Measurements from ENCODE around the gene HOMER1. TPM values are rescaled to one million over a fixed set of nuclear protein-coding genes. Genes with fewer than 3 reads are reported as not detected.
A peak's percentile ranks its signal among the peaks of the same experiment; 100 is the strongest.

The HOMER1 gene
- total RNA-seq, 2 experiments from 2014 or later, result 6.3 to 13.9 TPM

DNA sequence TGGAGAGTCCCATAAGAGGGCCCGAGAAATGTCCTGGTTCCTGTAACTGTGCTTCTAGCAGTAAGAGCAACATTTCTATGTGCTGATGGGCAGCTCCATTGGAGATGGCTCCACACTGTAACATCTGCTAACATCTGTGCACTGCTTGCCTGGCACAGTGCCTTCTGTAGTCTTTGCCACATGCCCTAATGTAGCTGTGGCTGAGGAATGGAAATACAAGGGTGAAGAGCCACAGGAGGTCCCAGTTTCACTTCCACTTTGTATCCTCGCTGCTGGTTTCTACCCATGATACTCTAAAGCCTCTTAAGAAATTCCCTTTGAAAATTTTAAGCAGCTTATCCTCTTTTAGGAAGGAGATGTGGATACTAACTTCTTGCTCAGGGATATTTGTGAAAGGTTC, 97.4 kb downstream of the HOMER1 start:
- TF ChIP-seq, protein P1, sequence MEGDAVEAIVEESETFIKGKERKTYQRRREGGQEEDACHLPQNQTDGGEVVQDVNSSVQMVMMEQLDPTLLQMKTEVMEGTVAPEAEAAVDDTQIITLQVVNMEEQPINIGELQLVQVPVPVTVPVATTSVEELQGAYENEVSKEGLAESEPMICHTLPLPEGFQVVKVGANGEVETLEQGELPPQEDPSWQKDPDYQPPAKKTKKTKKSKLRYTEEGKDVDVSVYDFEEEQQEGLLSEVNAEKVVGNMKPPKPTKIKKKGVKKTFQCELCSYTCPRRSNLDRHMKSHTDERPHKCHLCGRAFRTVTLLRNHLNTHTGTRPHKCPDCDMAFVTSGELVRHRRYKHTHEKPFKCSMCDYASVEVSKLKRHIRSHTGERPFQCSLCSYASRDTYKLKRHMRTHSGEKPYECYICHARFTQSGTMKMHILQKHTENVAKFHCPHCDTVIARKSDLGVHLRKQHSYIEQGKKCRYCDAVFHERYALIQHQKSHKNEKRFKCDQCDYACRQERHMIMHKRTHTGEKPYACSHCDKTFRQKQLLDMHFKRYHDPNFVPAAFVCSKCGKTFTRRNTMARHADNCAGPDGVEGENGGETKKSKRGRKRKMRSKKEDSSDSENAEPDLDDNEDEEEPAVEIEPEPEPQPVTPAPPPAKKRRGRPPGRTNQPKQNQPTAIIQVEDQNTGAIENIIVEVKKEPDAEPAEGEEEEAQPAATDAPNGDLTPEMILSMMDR (conservative IDR thresholded peaks at IDR 0.05; ENCODE audit: low read length), result no peak
- no peak for TF ChIP-seq EZH2phosphoT487 (IDR thresholded peaks at IDR 0.05; ENCODE audit: borderline replicate concordance, low read depth, low read length)
- no TSS peak for BruUV-seq (replicated peaks)
- Histone ChIP-seq H3K79me2 (ENCODE audit: insufficient read depth, low read depth, low read length) (no peaks in the 10 kb centered on the region), H3K9me3 (ENCODE audit: low read length) (0 out of 2 replicates have a peak, but pooled peaks cover 7% of the 10 kb centered on the region), H3K9me2 (ENCODE audit: insufficient read depth, low read length) (no peaks in the 10 kb centered on the region), H3K4me2 (ENCODE audit: low read length) (peak overlapping the region; percentile 69), H3K4me3 (ENCODE audit: low read depth, low read length, poor library complexity, severe bottlenecking) (peak overlapping the region; percentile 50), H3K36me3 (ENCODE audit: insufficient read depth, low read length) (no peaks in the 10 kb centered on the region), H2AFZ (ENCODE audit: low read length) (peak overlapping the region; percentile 50; the same call in 1 of the 2 replicates), H3K27ac (ENCODE audit: low read depth, low read length, poor library complexity, severe bottlenecking) (peak overlapping the region; percentile 44), H4K20me1 (ENCODE audit: insufficient read depth, low read length) (no peaks in the 10 kb centered on the region), H3K4me1 (ENCODE audit: insufficient read depth, low read length, poor library complexity, severe bottlenecking) (peaks cover 18% of the 10 kb centered on the region)
- ChIA-PET POLR2A (interaction anchor here (0.5 to 0.7 kb wide), 5 partner anchors 22 to 451 kb away, joined by 3 to 7 read pairs (median 3); no protein-coding TSS in a partner anchor), CTCF (ENCODE audit: unreplicated experiment) (no interaction called here)
- peak; percentile 82 for DNase-seq (ENCODE audit: low spot score)
- intact Hi-C loops (cut with micrococcal nuclease; ENCODE audit: unreplicated experiment), result no loop called here

DNA sequence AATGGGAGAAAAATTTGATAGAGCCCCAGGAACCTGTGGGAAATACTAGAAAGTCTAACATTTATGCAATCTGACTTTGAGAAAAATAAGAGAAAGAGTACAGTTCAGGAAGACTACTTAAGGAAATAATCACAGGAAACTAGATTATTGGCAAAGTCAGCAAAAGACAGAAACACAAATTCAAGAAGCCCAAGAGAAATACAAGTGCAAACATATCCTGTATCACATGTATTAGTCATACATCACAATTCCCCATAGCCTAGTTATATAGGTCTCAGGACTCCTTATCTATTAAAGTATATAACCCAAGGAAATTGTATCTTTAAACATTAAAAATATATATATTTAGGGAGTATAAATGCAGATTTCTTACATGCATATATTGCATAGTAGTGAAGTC, 100.8 kb downstream of the HOMER1 start:
- Histone ChIP-seq H3K4me3 (ENCODE audit: low read depth, low read length, poor library complexity, severe bottlenecking) (no peak overlapping the region), H3K27ac (ENCODE audit: low read depth, low read length, poor library complexity, severe bottlenecking) (no peak overlapping the region), H3K9me2 (ENCODE audit: insufficient read depth, low read length) (no peaks in the 10 kb centered on the region), H3K4me2 (ENCODE audit: low read length) (no peak overlapping the region), H3K36me3 (ENCODE audit: insufficient read depth, low read length) (no peaks in the 10 kb centered on the region; the same call in 1 of the 2 replicates), H3K4me1 (ENCODE audit: insufficient read depth, low read length, poor library complexity, severe bottlenecking) (peaks cover 18% of the 10 kb centered on the region), H4K20me1 (ENCODE audit: insufficient read depth, low read length) (no peaks in the 10 kb centered on the region), H3K9me3 (ENCODE audit: low read length) (peaks cover 21% of the 10 kb centered on the region), H3K79me2 (ENCODE audit: insufficient read depth, low read depth, low read length) (no peaks in the 10 kb centered on the region), H2AFZ (ENCODE audit: low read length) (no peak overlapping the region)
- BruUV-seq (replicated peaks), result no TSS peak
- POLR2A ChIA-PET, result interaction anchor here (0.7 kb wide), 1 partner anchor 799 kb away, joined by 3 read pairs; no protein-coding TSS in a partner anchor
- intact Hi-C loops (cut with micrococcal nuclease; ENCODE audit: unreplicated experiment), result no loop called here
- CTCF ChIA-PET (ENCODE audit: unreplicated experiment), result no interaction called here
- no peak for DNase-seq (ENCODE audit: low spot score)
- TF ChIP-seq, protein P1 (conservative IDR thresholded peaks at IDR 0.05; ENCODE audit: low read length), result no peak
- no peak for TF ChIP-seq EZH2phosphoT487 (IDR thresholded peaks at IDR 0.05; ENCODE audit: borderline replicate concordance, low read depth, low read length)

DNA sequence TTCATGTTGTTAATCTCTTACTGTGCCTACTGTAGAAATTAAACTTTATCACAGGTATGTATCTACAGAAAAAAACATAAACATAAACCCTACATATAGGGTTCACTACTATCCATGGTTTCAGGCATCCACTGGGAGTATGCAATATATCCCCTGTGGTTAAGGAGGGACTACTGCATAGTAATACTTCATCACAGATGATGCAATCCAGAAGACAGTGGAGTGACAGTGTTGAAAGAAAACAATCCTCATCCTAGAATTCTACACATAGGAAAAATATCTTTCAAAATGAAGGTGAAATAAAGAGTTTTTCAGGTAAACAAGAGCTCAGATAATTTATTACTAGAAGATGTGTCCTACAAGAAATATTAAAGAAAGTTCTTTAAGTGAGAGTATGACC, 105.9 kb downstream of the HOMER1 start:
- Histone ChIP-seq H3K9me3 (ENCODE audit: low read length) (peaks cover 26% of the 10 kb centered on the region), H3K4me1 (ENCODE audit: insufficient read depth, low read length, poor library complexity, severe bottlenecking) (no peaks in the 10 kb centered on the region), H3K9me2 (ENCODE audit: insufficient read depth, low read length) (no peaks in the 10 kb centered on the region), H3K4me2 (ENCODE audit: low read length) (no peak overlapping the region), H3K27ac (ENCODE audit: low read depth, low read length, poor library complexity, severe bottlenecking) (no peak overlapping the region), H2AFZ (ENCODE audit: low read length) (no peak overlapping the region), H3K79me2 (ENCODE audit: insufficient read depth, low read depth, low read length) (no peaks in the 10 kb centered on the region), H4K20me1 (ENCODE audit: insufficient read depth, low read length) (no peaks in the 10 kb centered on the region), H3K36me3 (ENCODE audit: insufficient read depth, low read length) (no peaks in the 10 kb centered on the region; the same call in 1 of the 2 replicates), H3K4me3 (ENCODE audit: low read depth, low read length, poor library complexity, severe bottlenecking) (no peak overlapping the region)
- POLR2A ChIA-PET, result no interaction called here
- CTCF ChIA-PET (ENCODE audit: unreplicated experiment), result no interaction called here
- DNase-seq (ENCODE audit: low spot score), result no peak
- intact Hi-C loops (cut with micrococcal nuclease; ENCODE audit: unreplicated experiment), result no loop called here
- BruUV-seq (replicated peaks), result no TSS peak
- TF ChIP-seq, protein P1 (conservative IDR thresholded peaks at IDR 0.05; ENCODE audit: low read length), result no peak

Data from OCI-LY7 (cell line).